ENCODE results near the gene RBM15.

RBM15 gene

DNA sequence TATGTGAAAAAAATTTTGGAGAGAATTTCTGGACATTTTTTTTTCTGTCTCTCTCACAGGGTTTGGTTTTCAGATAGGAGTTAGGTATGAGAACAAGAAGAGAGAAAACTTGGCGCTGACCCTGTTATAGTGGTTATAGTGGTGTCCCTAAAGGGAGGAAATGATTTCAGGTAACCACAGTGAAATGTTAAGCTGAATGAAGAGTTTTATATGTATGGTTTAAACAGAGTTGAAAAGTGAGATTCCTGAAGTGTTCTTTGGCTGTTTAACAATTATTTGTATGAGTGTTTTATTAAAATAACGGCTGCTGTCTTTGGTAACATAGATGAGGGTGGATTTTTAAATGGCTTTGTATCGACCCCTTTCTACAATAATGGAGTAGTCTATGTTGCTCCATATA is 6.3 kb downstream of the RBM15 start:
- no peak overlapping the region for H3K27ac ChIP-seq (replicated peaks; ENCODE audit: low read length)
- no peak overlapping the region for H2AFZ ChIP-seq (ENCODE audit: low read length)

DNA sequence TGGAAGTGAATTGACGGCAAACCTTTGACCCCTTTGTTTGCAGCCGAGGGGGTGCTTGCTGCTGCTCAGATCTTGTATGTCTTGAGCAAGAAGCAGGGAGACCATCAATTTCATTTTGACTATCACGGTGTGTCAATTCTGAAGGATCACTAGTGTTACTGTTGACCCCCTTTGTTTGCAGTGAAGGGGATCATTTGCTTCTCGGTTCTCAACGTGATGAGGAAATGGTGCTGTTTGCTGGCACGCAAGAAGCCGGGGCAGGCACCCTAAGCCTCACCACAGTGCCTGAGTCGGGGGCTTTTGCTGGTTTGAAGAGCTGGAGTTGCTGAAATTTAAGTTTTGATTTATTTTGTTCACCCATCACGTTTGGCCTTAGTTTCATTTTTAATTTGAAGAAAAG is 7.5 kb downstream of the RBM15 start:
- Histone ChIP-seq H3K9me3 (replicated peaks in 1 of 2; ENCODE audit: control insufficient read depth in 2 of 2, insufficient read depth in 1 of 2, low read depth in 1 of 2, low read length in 2 of 2) (no peaks in the 10 kb centered on the region), H3K4ac (ENCODE audit: low read length) (no peak overlapping the region), H2BK5ac (ENCODE audit: low read length) (no peak overlapping the region), H4K8ac (ENCODE audit: low read depth, low read length) (no peak overlapping the region), H3K4me2 (ENCODE audit: insufficient read depth, low read length, poor library complexity, severe bottlenecking) (no peak overlapping the region), H3K4me1 (ENCODE audit: control insufficient read depth in 2 of 2, insufficient read depth in 1 of 2, low read depth in 1 of 2, low read length in 2 of 2) (peaks cover 13 to 29% of the 10 kb centered on the region in 2 donors), H4K91ac (ENCODE audit: low read depth, low read length, poor library complexity) (no peak overlapping the region), H3K14ac (ENCODE audit: low read length) (no peak overlapping the region), H2AK5ac (ENCODE audit: low read depth, low read length) (no peak overlapping the region), H3K79me1 (ENCODE audit: low read depth, low read length) (peaks cover 5% of the 10 kb centered on the region), H2BK120ac (ENCODE audit: low read depth, low read length) (no peak overlapping the region), H2AFZ (ENCODE audit: low read length) (no peak overlapping the region), H3K18ac (ENCODE audit: low read length) (no peak overlapping the region), H2BK12ac (ENCODE audit: low read length) (no peak overlapping the region), H3K23ac (ENCODE audit: low read depth, low read length, poor library complexity) (no peak overlapping the region), H3K27ac (replicated peaks; ENCODE audit: low read length) (no peak overlapping the region), H3K9ac (ENCODE audit: low read depth, low read length, poor library complexity) (no peak overlapping the region), H3K27me3 (ENCODE audit: control insufficient read depth in 3 of 3, insufficient read depth in 3 of 3, low read depth in 1 of 3, low read length in 3 of 3) (no peaks in the 10 kb centered on the region), H3K4me3 (ENCODE audit: low read length in 2 of 2) (no peak overlapping the region), H3K36me3 (replicated peaks in 1 of 2; ENCODE audit: control insufficient read depth in 2 of 2, insufficient read depth in 2 of 2, low read length in 2 of 2) (peaks cover 10 to 100% of the 10 kb centered on the region in 2 donors), H2BK15ac (ENCODE audit: low read length) (no peak overlapping the region)
- no CpG with 5 or more reads among the region's 9 CpGs for WGBS, 2 donors (ENCODE audit: extremely low coverage in 2 of 2, insufficient read length in 2 of 2, insufficient replicate concordance in 1 of 2)
- DNase-seq (ENCODE audit: low spot score), result no peak

More for the DNA sequence above, 6.3 kb downstream of the RBM15 start:
- Histone ChIP-seq H3K9ac (ENCODE audit: low read depth, low read length, poor library complexity) (no peak overlapping the region), H3K18ac (ENCODE audit: low read length) (no peak overlapping the region), H3K27me3 (ENCODE audit: control insufficient read depth in 3 of 3, insufficient read depth in 3 of 3, low read depth in 1 of 3, low read length in 3 of 3) (no peaks in the 10 kb centered on the region), H3K14ac (ENCODE audit: low read length) (no peak overlapping the region), H2BK120ac (ENCODE audit: low read depth, low read length) (no peak overlapping the region), H2AK5ac (ENCODE audit: low read depth, low read length) (no peak overlapping the region), H3K23ac (ENCODE audit: low read depth, low read length, poor library complexity) (no peak overlapping the region), H3K4me3 (ENCODE audit: low read length in 2 of 2) (no peak overlapping the region), H2BK15ac (ENCODE audit: low read length) (no peak overlapping the region), H2BK12ac (ENCODE audit: low read length) (no peak overlapping the region), H2BK5ac (ENCODE audit: low read length) (no peak overlapping the region), H3K4ac (ENCODE audit: low read length) (no peak overlapping the region), H3K36me3 (replicated peaks in 1 of 2; ENCODE audit: control insufficient read depth in 2 of 2, insufficient read depth in 2 of 2, low read length in 2 of 2) (peaks cover 22 to 100% of the 10 kb centered on the region in 2 donors), H3K4me2 (ENCODE audit: insufficient read depth, low read length, poor library complexity, severe bottlenecking) (no peak overlapping the region), H3K9me3 (replicated peaks in 1 of 2; ENCODE audit: control insufficient read depth in 2 of 2, insufficient read depth in 1 of 2, low read depth in 1 of 2, low read length in 2 of 2) (no peaks in the 10 kb centered on the region), H3K4me1 (ENCODE audit: control insufficient read depth in 2 of 2, insufficient read depth in 1 of 2, low read depth in 1 of 2, low read length in 2 of 2) (peaks cover 24 to 35% of the 10 kb centered on the region in 2 donors), H4K91ac (ENCODE audit: low read depth, low read length, poor library complexity) (no peak overlapping the region), H3K79me1 (ENCODE audit: low read depth, low read length) (peaks cover 10% of the 10 kb centered on the region), H4K8ac (ENCODE audit: low read depth, low read length) (no peak overlapping the region)
- no CpG with 5 or more reads among the region's 3 CpGs for WGBS, 2 donors (ENCODE audit: extremely low coverage in 2 of 2, insufficient read length in 2 of 2, insufficient replicate concordance in 1 of 2)
- no peak for DNase-seq (ENCODE audit: low spot score)

DNA sequence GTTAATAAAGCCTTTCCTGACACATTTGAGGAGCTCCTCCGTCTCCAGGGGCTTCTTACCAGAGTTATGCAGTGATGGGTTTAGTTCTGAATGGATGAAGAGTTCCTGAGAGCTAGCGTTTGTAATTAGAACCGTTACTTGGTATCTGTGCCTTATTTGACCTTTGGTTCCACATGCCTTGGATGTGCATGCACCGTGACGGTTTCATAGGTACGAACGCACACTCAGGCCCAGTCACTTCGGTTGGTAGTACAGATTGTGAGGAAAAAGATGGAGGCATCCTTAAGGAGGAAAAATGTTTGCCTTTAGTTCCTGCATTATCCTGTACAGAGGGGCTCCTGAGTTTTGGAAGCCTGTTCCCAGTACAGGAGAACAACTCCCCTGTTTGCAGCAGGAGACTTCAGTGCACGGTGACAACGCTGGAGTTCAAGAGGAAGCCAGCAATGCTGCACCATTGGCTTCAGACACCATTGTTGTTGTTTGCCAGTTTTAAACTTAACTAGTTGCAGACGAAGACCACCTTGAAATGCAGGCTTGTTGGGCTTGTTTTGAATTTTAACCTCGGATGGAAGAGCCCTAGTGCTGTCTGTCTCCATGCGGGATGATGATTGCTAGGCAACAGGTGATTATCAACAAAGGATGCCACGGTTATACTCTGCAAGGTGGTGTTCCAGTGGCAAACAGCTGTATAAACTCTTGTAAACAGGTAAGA is 8.2 kb downstream of the RBM15 start:
- no peak overlapping the region for H3K14ac ChIP-seq (ENCODE audit: low read length)
- H3K4me1 ChIP-seq (ENCODE audit: control insufficient read depth in 2 of 2, insufficient read depth in 1 of 2, low read depth in 1 of 2, low read length in 2 of 2), result peaks cover 9 to 24% of the 10 kb centered on the region in 2 donors
- no peak overlapping the region for H3K18ac ChIP-seq (ENCODE audit: low read length)
- H3K9me3 ChIP-seq (replicated peaks in 1 of 2; ENCODE audit: control insufficient read depth in 2 of 2, insufficient read depth in 1 of 2, low read depth in 1 of 2, low read length in 2 of 2), result no peaks in the 10 kb centered on the region
- no peak overlapping the region for H2BK15ac ChIP-seq (ENCODE audit: low read length)
- peaks cover 5% of the 10 kb centered on the region for H3K79me1 ChIP-seq (ENCODE audit: low read depth, low read length)
- no peak overlapping the region for H4K8ac ChIP-seq (ENCODE audit: low read depth, low read length)
- WGBS, 2 donors (ENCODE audit: extremely low coverage in 2 of 2, insufficient read length in 2 of 2, insufficient replicate concordance in 1 of 2), result no CpG with 5 or more reads among the region's 14 CpGs
- H3K4ac ChIP-seq (ENCODE audit: low read length), result no peak overlapping the region
- H3K9ac ChIP-seq (ENCODE audit: low read depth, low read length, poor library complexity), result no peak overlapping the region
- H3K4me2 ChIP-seq (ENCODE audit: insufficient read depth, low read length, poor library complexity, severe bottlenecking), result no peak overlapping the region
- no peak overlapping the region for H2AFZ ChIP-seq (ENCODE audit: low read length)
- H2AK5ac ChIP-seq (ENCODE audit: low read depth, low read length), result no peak overlapping the region
- no peak overlapping the region for H3K27ac ChIP-seq (replicated peaks; ENCODE audit: low read length)
- no peak overlapping the region for H2BK12ac ChIP-seq (ENCODE audit: low read length)
- H2BK120ac ChIP-seq (ENCODE audit: low read depth, low read length), result no peak overlapping the region
- no peak overlapping the region for H3K23ac ChIP-seq (ENCODE audit: low read depth, low read length, poor library complexity)
- H3K27me3 ChIP-seq (ENCODE audit: control insufficient read depth in 3 of 3, insufficient read depth in 3 of 3, low read depth in 1 of 3, low read length in 3 of 3), result no peaks in the 10 kb centered on the region
- H2BK5ac ChIP-seq (ENCODE audit: low read length), result no peak overlapping the region
- no peak overlapping the region for H3K4me3 ChIP-seq (ENCODE audit: low read length in 2 of 2)
- no peak for DNase-seq (ENCODE audit: low spot score)
- H3K36me3 ChIP-seq (replicated peaks in 1 of 2; ENCODE audit: control insufficient read depth in 2 of 2, insufficient read depth in 2 of 2, low read length in 2 of 2), result peaks cover 6 to 100% of the 10 kb centered on the region in 2 donors
- no peak overlapping the region for H4K91ac ChIP-seq (ENCODE audit: low read depth, low read length, poor library complexity)

DNA sequence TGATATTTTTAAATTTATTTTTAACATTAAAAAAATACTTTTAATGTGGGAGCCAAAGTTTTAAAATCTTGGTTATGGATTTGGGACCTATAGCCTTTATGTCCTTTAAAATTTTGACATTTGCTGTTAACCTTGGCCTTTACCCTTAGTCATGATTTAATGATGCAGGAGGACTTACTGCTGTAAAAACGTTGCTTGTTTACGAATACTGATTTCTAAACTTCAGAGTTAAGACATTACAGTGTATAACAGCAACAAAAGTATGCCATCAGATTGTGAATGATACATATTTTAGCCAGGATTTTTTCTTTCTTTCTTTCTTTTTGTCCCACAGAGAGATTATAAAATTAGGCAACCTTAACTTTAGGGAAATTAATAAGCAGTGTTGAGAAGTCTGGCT is 8.9 kb downstream of the RBM15 start:
- WGBS, 2 donors (ENCODE audit: extremely low coverage in 2 of 2, insufficient read length in 2 of 2, insufficient replicate concordance in 1 of 2), result no CpG with 5 or more reads among the region's 2 CpGs
- Histone ChIP-seq H3K9me3 (replicated peaks in 1 of 2; ENCODE audit: control insufficient read depth in 2 of 2, insufficient read depth in 1 of 2, low read depth in 1 of 2, low read length in 2 of 2) (no peaks in the 10 kb centered on the region), H2BK15ac (ENCODE audit: low read length) (no peak overlapping the region), H3K27me3 (ENCODE audit: control insufficient read depth in 3 of 3, insufficient read depth in 3 of 3, low read depth in 1 of 3, low read length in 3 of 3) (no peaks in the 10 kb centered on the region), H3K23ac (ENCODE audit: low read depth, low read length, poor library complexity) (no peak overlapping the region), H2AFZ (ENCODE audit: low read length) (no peak overlapping the region), H4K8ac (ENCODE audit: low read depth, low read length) (no peak overlapping the region), H3K4me2 (ENCODE audit: insufficient read depth, low read length, poor library complexity, severe bottlenecking) (no peak overlapping the region), H2BK5ac (ENCODE audit: low read length) (no peak overlapping the region), H2BK12ac (ENCODE audit: low read length) (no peak overlapping the region), H3K9ac (ENCODE audit: low read depth, low read length, poor library complexity) (no peak overlapping the region), H3K14ac (ENCODE audit: low read length) (no peak overlapping the region), H3K18ac (ENCODE audit: low read length) (no peak overlapping the region), H3K4ac (ENCODE audit: low read length) (no peak overlapping the region), H4K91ac (ENCODE audit: low read depth, low read length, poor library complexity) (no peak overlapping the region), H3K4me1 (ENCODE audit: control insufficient read depth in 2 of 2, insufficient read depth in 1 of 2, low read depth in 1 of 2, low read length in 2 of 2) (peaks cover 9 to 17% of the 10 kb centered on the region in 2 donors), H3K27ac (replicated peaks; ENCODE audit: low read length) (no peak overlapping the region), H3K79me1 (ENCODE audit: low read depth, low read length) (peaks cover 5% of the 10 kb centered on the region), H3K4me3 (ENCODE audit: low read length in 2 of 2) (no peak overlapping the region), H2AK5ac (ENCODE audit: low read depth, low read length) (no peak overlapping the region), H3K36me3 (replicated peaks in 1 of 2; ENCODE audit: control insufficient read depth in 2 of 2, insufficient read depth in 2 of 2, low read length in 2 of 2) (peaks cover 6 to 97% of the 10 kb centered on the region in 2 donors), H2BK120ac (ENCODE audit: low read depth, low read length) (no peak overlapping the region)
- DNase-seq (ENCODE audit: low spot score), result no peak
